ENCODE data around the gene NAPA.

NAPA gene

DNA sequence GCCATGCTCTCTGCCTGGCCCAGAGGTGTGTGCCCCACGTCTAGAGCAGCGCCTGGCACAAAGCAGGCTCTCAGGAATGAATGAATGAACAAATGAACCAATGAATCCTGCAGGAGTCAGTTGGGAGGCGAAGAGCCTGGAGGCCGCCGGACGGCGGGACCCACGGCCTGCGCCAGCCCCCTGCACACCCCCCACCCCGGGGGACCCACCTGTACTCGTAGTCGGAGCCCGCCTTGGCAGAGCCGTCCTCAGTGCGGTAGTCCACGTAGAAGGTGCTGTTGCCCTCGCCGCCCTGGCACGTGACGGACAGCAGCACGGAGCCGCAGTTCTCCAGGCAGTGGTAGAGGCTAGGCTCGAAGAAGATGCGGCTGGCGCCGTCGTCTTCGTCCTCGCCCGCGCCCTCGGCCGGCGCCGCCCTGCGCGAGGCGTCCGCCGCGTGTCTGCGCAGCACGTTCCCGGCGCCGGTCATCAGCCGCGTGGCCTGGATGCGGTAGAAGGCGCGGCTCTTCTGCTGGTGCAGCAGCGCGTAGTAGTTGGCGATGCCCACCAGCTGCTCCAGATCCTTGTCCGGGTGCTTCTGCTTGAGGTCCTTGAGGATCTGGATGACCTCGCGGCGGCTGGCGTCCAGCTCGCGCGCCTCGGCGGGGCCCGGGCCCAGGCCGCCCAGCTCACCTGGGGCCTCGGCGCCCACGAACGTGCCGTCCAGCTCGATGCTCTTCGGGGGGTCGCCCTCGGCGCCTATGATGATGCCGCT, 58.0 kb downstream of the NAPA start:
- Histone ChIP-seq H3K23ac (ENCODE audit: low read depth, low read length, poor library complexity) (no peak overlapping the region), H4K8ac (ENCODE audit: low read depth, low read length) (no peak overlapping the region), H2AK5ac (ENCODE audit: low read depth, low read length) (no peak overlapping the region), H3K27ac (replicated peaks; ENCODE audit: low read length) (no peak overlapping the region), H3K36me3 (replicated peaks in 1 of 2; ENCODE audit: control insufficient read depth in 2 of 2, insufficient read depth in 2 of 2, low read length in 2 of 2) (no peaks in the 10 kb centered on the region), H3K4me1 (ENCODE audit: control insufficient read depth in 2 of 2, insufficient read depth in 1 of 2, low read depth in 1 of 2, low read length in 2 of 2) (no peaks in the 10 kb centered on the region), H2BK12ac (ENCODE audit: low read length) (peak overlapping the region; percentile 16), H2BK120ac (ENCODE audit: low read depth, low read length) (no peak overlapping the region), H3K4ac (ENCODE audit: low read length) (no peak overlapping the region), H3K9me3 (replicated peaks in 1 of 2; ENCODE audit: control insufficient read depth in 2 of 2, insufficient read depth in 1 of 2, low read depth in 1 of 2, low read length in 2 of 2) (peaks cover 6 to 10% of the 10 kb centered on the region in 2 donors), H2BK15ac (ENCODE audit: low read length) (no peak overlapping the region), H3K9ac (ENCODE audit: low read depth, low read length, poor library complexity) (no peak overlapping the region), H3K79me1 (ENCODE audit: low read depth, low read length) (peaks cover 4% of the 10 kb centered on the region), H3K4me2 (ENCODE audit: insufficient read depth, low read length, poor library complexity, severe bottlenecking) (no peak overlapping the region), H3K14ac (ENCODE audit: low read length) (peak overlapping the region; percentile 71), H2BK5ac (ENCODE audit: low read length) (no peak overlapping the region), H2AFZ (ENCODE audit: low read length) (no peak overlapping the region), H3K4me3 (ENCODE audit: low read length in 2 of 2) (peak overlapping the region in 1 of 2 donors; percentile 53), H3K18ac (ENCODE audit: low read length) (peak overlapping the region; percentile 28), H4K91ac (ENCODE audit: low read depth, low read length, poor library complexity) (peak overlapping the region; percentile 64), H3K27me3 (ENCODE audit: control insufficient read depth in 3 of 3, insufficient read depth in 3 of 3, low read depth in 1 of 3, low read length in 3 of 3) (peaks cover 0 to 30% (median 25%) of the 10 kb centered on the region in 3 experiments)
- no CpG with 5 or more reads among the region's 77 CpGs for WGBS, 2 donors (ENCODE audit: extremely low coverage in 2 of 2, insufficient read length in 2 of 2, insufficient replicate concordance in 1 of 2)
- DNase-seq (ENCODE audit: low spot score): no peak

DNA sequence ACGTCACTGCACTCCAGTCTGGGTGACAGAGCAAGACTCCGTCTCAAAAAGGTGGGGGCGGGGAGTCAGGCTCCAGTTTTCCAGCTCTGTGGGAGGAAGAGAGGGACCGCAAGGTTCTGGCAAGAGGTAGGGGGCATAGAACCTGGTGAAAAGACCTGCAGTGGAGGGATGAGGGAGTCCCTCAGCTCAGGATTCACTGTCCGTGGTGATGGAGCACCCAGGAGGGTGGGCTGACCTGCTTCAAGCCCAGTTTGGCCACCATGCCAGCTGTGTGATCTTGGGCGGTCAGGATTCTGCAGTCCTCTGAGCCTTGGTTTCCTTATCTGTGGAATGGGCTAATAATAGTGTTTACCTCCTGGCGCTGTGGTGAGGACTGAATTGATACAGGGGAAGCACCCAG, 64.4 kb downstream of the NAPA start:
- DNase-seq (ENCODE audit: low spot score): no peak
- no peak overlapping the region for H2AFZ ChIP-seq (ENCODE audit: low read length)

DNA sequence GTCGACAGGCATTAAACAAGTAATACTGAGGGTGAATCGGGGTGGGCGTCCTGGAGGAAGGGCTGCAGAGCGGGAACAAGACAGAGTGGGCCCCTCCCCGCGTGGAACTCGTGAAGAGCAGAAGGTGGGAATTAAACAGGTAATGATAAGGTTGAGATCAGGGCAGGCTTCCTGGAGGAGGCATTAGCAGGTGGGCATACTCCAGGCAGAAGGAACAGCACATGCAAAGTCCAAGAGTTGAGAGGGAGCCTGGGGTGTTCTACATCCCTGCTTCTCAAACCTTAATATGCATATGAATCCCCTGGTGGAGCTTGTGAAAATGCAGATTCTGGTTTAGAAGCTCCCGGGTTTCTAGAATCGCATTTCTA, 66.5 kb downstream of the NAPA start:
- Histone ChIP-seq H3K4ac (ENCODE audit: low read length) (no peak overlapping the region), H3K27ac (replicated peaks; ENCODE audit: low read length) (no peak overlapping the region), H3K79me1 (ENCODE audit: low read depth, low read length) (peaks cover 2% of the 10 kb centered on the region), H2BK120ac (ENCODE audit: low read depth, low read length) (no peak overlapping the region), H3K18ac (ENCODE audit: low read length) (no peak overlapping the region), H3K9ac (ENCODE audit: low read depth, low read length, poor library complexity) (no peak overlapping the region), H3K27me3 (ENCODE audit: control insufficient read depth in 3 of 3, insufficient read depth in 3 of 3, low read depth in 1 of 3, low read length in 3 of 3) (peaks cover 7 to 56% (median 43%) of the 10 kb centered on the region in 3 experiments), H3K4me3 (ENCODE audit: low read length in 2 of 2) (peak overlapping the region in 1 of 2 donors; percentile 13), H4K8ac (ENCODE audit: low read depth, low read length) (no peak overlapping the region), H2BK15ac (ENCODE audit: low read length) (no peak overlapping the region), H3K9me3 (replicated peaks in 1 of 2; ENCODE audit: control insufficient read depth in 2 of 2, insufficient read depth in 1 of 2, low read depth in 1 of 2, low read length in 2 of 2) (peaks cover 0 to 1% of the 10 kb centered on the region in 2 donors), H2BK5ac (ENCODE audit: low read length) (no peak overlapping the region), H3K4me1 (ENCODE audit: control insufficient read depth in 2 of 2, insufficient read depth in 1 of 2, low read depth in 1 of 2, low read length in 2 of 2) (peaks cover 4 to 11% of the 10 kb centered on the region in 2 donors), H3K23ac (ENCODE audit: low read depth, low read length, poor library complexity) (no peak overlapping the region), H4K91ac (ENCODE audit: low read depth, low read length, poor library complexity) (no peak overlapping the region), H3K14ac (ENCODE audit: low read length) (no peak overlapping the region), H2BK12ac (ENCODE audit: low read length) (no peak overlapping the region), H3K4me2 (ENCODE audit: insufficient read depth, low read length, poor library complexity, severe bottlenecking) (no peak overlapping the region), H2AK5ac (ENCODE audit: low read depth, low read length) (no peak overlapping the region), H3K36me3 (replicated peaks in 1 of 2; ENCODE audit: control insufficient read depth in 2 of 2, insufficient read depth in 2 of 2, low read length in 2 of 2) (no peaks in the 10 kb centered on the region), H2AFZ (ENCODE audit: low read length) (no peak overlapping the region)
- DNase-seq (ENCODE audit: low spot score): no peak
- no CpG with 5 or more reads among the region's 9 CpGs for WGBS, 2 donors (ENCODE audit: extremely low coverage in 2 of 2, insufficient read length in 2 of 2, insufficient replicate concordance in 1 of 2)

More for the DNA sequence above, 64.4 kb downstream of the NAPA start:
- Histone ChIP-seq H3K27ac (replicated peaks; ENCODE audit: low read length) (no peak overlapping the region), H4K8ac (ENCODE audit: low read depth, low read length) (no peak overlapping the region), H3K79me1 (ENCODE audit: low read depth, low read length) (no peaks in the 10 kb centered on the region), H2BK5ac (ENCODE audit: low read length) (no peak overlapping the region), H3K14ac (ENCODE audit: low read length) (no peak overlapping the region), H3K9ac (ENCODE audit: low read depth, low read length, poor library complexity) (no peak overlapping the region), H3K4ac (ENCODE audit: low read length) (no peak overlapping the region), H3K4me1 (ENCODE audit: control insufficient read depth in 2 of 2, insufficient read depth in 1 of 2, low read depth in 1 of 2, low read length in 2 of 2) (peaks cover 4 to 8% of the 10 kb centered on the region in 2 donors), H3K27me3 (ENCODE audit: control insufficient read depth in 3 of 3, insufficient read depth in 3 of 3, low read depth in 1 of 3, low read length in 3 of 3) (peaks cover 7 to 43% (median 36%) of the 10 kb centered on the region in 3 experiments), H3K23ac (ENCODE audit: low read depth, low read length, poor library complexity) (no peak overlapping the region), H2BK12ac (ENCODE audit: low read length) (no peak overlapping the region), H3K9me3 (replicated peaks in 1 of 2; ENCODE audit: control insufficient read depth in 2 of 2, insufficient read depth in 1 of 2, low read depth in 1 of 2, low read length in 2 of 2) (peaks cover under 1 to 1% of the 10 kb centered on the region in 2 donors), H2BK120ac (ENCODE audit: low read depth, low read length) (no peak overlapping the region), H3K4me2 (ENCODE audit: insufficient read depth, low read length, poor library complexity, severe bottlenecking) (no peak overlapping the region), H3K36me3 (replicated peaks in 1 of 2; ENCODE audit: control insufficient read depth in 2 of 2, insufficient read depth in 2 of 2, low read length in 2 of 2) (no peaks in the 10 kb centered on the region), H2AK5ac (ENCODE audit: low read depth, low read length) (no peak overlapping the region), H3K4me3 (ENCODE audit: low read length in 2 of 2) (no peak overlapping the region), H2BK15ac (ENCODE audit: low read length) (no peak overlapping the region), H3K18ac (ENCODE audit: low read length) (no peak overlapping the region), H4K91ac (ENCODE audit: low read depth, low read length, poor library complexity) (no peak overlapping the region)
- WGBS, 2 donors (ENCODE audit: extremely low coverage in 2 of 2, insufficient read length in 2 of 2, insufficient replicate concordance in 1 of 2): no CpG with 5 or more reads among the region's 7 CpGs

DNA sequence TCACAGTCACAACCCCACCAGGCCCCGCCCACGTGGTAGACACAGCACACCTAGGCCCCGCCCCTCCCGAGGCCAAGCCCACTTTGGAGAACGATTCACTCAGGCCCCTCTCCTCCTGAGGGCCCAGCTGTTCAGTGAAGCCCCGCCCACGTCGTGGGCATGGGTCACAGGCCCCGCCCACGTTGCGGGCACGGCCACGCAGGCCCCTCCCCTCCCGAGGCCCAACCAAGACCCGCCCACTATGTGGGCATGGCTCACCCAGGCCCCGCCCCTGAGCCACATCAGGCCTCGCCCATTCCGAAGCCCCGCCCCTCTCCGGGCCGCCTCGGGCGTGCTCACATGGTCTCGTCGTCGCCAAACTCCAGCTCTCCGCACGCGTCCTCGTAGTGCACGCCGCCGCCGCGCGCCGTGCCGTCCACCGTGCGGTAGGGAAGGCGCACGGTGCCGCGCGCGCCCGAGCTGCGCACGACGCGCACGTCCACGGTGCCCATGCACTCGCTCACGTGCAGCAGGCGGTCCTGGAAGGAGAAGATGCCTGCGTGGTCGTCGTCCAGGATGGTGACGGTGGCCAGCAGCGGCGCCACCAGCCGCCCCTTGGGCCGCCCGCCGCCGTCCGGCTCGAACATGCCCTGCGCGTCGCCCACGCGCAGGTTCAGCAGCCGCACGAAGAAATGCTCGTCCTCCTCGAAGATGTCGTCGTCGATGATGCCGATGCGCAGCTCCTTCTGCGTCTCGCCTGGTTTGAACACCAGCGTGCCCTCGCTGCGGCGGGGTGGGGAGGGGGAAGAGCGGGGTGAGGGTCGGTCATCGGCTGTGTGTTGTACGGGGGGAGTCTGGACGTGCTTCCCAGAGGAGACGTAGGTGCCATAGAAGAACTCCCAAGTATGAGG, 67.1 kb downstream of the NAPA start:
- Histone ChIP-seq H3K14ac (ENCODE audit: low read length) (peak overlapping the region; percentile 66), H2AK5ac (ENCODE audit: low read depth, low read length) (peak overlapping the region; percentile 66), H2BK120ac (ENCODE audit: low read depth, low read length) (no peak overlapping the region), H3K79me1 (ENCODE audit: low read depth, low read length) (peaks cover 2% of the 10 kb centered on the region), H3K23ac (ENCODE audit: low read depth, low read length, poor library complexity) (peak overlapping the region; percentile 98), H3K27ac (replicated peaks; ENCODE audit: low read length) (no peak overlapping the region), H3K4me1 (ENCODE audit: control insufficient read depth in 2 of 2, insufficient read depth in 1 of 2, low read depth in 1 of 2, low read length in 2 of 2) (peaks cover 4 to 11% of the 10 kb centered on the region in 2 donors), H3K4ac (ENCODE audit: low read length) (peak overlapping the region; percentile 86), H4K8ac (ENCODE audit: low read depth, low read length) (peak overlapping the region; percentile 32), H2BK5ac (ENCODE audit: low read length) (no peak overlapping the region), H2AFZ (ENCODE audit: low read length) (peak overlapping the region; percentile 86), H3K27me3 (ENCODE audit: control insufficient read depth in 3 of 3, insufficient read depth in 3 of 3, low read depth in 1 of 3, low read length in 3 of 3) (peaks cover 7 to 60% (median 45%) of the 10 kb centered on the region in 3 experiments), H2BK15ac (ENCODE audit: low read length) (peak overlapping the region; percentile 44), H2BK12ac (ENCODE audit: low read length) (no peak overlapping the region), H3K9me3 (replicated peaks in 1 of 2; ENCODE audit: control insufficient read depth in 2 of 2, insufficient read depth in 1 of 2, low read depth in 1 of 2, low read length in 2 of 2) (peaks cover 0 to 1% of the 10 kb centered on the region in 2 donors), H3K4me3 (ENCODE audit: low read length in 2 of 2) (peak overlapping the region; percentile 19 to 78), H3K9ac (ENCODE audit: low read depth, low read length, poor library complexity) (peak overlapping the region; percentile 80), H3K18ac (ENCODE audit: low read length) (peak overlapping the region; percentile 97), H3K36me3 (replicated peaks in 1 of 2; ENCODE audit: control insufficient read depth in 2 of 2, insufficient read depth in 2 of 2, low read length in 2 of 2) (no peaks in the 10 kb centered on the region), H3K4me2 (ENCODE audit: insufficient read depth, low read length, poor library complexity, severe bottlenecking) (peak overlapping the region; percentile 69), H4K91ac (ENCODE audit: low read depth, low read length, poor library complexity) (no peak overlapping the region)
- WGBS, 2 donors (ENCODE audit: extremely low coverage in 2 of 2, insufficient read length in 2 of 2, insufficient replicate concordance in 1 of 2): no CpG with 5 or more reads among the region's 95 CpGs
- peak; percentile 82 for DNase-seq (ENCODE audit: low spot score)
